AG04449 (cell line): ENCODE data around the gene DPP9.
"Not testable (repeated sequence)": the region's sequence is repeated elsewhere in the genome, so short reads cannot be mapped to it uniquely, and the experiment has no call there.

ENCODE experiments used
- CTCF ChIA-PET: fragments of 350-600 bp; formaldehyde crosslinking; extraction: SDS; loops from one replicate; lab custom pipeline; 2021; ENCODE audit warnings: antibody characterized with exemption; lab: Yijun Ruan, JAX
- POLR2A ChIA-PET: fragments of 400-600, 350-600 bp; formaldehyde crosslinking; extraction: SDS; loops from one replicate; lab custom pipeline; 2020; ENCODE audit warnings: antibody characterized with exemption, inconsistent platforms; lab: Yijun Ruan, JAX
- DNase-seq: peaks from one replicate; pipeline ENCODE4 v3.0.0-alpha.2; 2010; ENCODE audit warnings: low read depth, low spot score
- H3K4me3 ChIP-seq: 2 replicates; pipeline ENCODE4 v1.5.1; 2011; ENCODE audit warnings: low read depth, mild to moderate bottlenecking, control low read depth, low read length
- TF ChIP-seq, protein P1 (sequence below): IDR thresholded peaks from one replicate; pipeline ENCODE4 v1.5.1; 2011; ENCODE audit warnings: mild to moderate bottlenecking, moderate library complexity, low read length, control low read depth, inconsistent platforms; ENCODE audit not compliant: insufficient read depth; ENCODE audit errors: missing control alignments

DPP9 gene

DNA sequence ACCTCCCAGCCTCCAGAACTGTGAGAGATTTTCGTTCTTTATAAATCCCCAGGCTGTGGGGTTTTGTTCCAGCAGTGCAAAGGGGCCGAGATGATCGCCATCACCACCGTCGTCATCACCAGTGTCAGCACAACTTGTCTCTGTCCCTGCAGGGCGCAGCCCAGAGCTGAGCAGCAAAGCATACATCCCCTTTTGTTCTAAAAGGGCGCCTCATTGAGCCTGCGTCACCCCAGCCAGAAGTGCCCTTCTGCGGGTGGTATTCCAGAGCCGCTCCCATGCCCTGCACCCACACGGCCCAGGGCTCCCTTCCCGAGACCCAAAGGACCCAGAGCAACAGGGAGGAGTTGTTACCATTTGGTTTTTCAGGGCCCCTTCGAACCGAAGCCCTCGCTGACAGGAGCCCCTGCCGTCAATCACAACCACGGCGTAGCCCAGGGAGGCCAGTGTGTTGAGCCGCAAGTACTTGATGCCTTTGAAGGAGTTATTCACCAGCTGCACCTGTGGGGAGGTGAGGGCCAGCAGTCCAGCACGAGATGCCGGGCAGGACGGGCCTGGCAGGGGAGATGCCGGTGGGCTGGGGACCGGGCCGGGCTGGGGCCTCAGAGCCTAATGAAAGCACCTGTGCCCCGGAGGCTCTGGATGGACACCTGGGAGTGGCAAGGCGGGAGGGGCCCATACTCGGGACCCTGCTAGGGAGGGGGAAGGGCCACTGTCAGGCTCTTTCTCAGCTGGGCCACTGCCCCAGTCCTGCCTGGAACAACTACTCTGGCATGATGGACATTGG lies 39.1 kb downstream of the DPP9 start:
- H3K4me3 ChIP-seq, result no peak overlapping the region
- POLR2A ChIA-PET, result no interaction called here
- CTCF ChIA-PET, result interaction anchor here (1.0 kb wide), 1 partner anchor 17 kb away, joined by 3 read pairs; no protein-coding TSS in a partner anchor
- TF ChIP-seq, protein P1, sequence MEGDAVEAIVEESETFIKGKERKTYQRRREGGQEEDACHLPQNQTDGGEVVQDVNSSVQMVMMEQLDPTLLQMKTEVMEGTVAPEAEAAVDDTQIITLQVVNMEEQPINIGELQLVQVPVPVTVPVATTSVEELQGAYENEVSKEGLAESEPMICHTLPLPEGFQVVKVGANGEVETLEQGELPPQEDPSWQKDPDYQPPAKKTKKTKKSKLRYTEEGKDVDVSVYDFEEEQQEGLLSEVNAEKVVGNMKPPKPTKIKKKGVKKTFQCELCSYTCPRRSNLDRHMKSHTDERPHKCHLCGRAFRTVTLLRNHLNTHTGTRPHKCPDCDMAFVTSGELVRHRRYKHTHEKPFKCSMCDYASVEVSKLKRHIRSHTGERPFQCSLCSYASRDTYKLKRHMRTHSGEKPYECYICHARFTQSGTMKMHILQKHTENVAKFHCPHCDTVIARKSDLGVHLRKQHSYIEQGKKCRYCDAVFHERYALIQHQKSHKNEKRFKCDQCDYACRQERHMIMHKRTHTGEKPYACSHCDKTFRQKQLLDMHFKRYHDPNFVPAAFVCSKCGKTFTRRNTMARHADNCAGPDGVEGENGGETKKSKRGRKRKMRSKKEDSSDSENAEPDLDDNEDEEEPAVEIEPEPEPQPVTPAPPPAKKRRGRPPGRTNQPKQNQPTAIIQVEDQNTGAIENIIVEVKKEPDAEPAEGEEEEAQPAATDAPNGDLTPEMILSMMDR, result no peak
- no peak for DNase-seq

DNA sequence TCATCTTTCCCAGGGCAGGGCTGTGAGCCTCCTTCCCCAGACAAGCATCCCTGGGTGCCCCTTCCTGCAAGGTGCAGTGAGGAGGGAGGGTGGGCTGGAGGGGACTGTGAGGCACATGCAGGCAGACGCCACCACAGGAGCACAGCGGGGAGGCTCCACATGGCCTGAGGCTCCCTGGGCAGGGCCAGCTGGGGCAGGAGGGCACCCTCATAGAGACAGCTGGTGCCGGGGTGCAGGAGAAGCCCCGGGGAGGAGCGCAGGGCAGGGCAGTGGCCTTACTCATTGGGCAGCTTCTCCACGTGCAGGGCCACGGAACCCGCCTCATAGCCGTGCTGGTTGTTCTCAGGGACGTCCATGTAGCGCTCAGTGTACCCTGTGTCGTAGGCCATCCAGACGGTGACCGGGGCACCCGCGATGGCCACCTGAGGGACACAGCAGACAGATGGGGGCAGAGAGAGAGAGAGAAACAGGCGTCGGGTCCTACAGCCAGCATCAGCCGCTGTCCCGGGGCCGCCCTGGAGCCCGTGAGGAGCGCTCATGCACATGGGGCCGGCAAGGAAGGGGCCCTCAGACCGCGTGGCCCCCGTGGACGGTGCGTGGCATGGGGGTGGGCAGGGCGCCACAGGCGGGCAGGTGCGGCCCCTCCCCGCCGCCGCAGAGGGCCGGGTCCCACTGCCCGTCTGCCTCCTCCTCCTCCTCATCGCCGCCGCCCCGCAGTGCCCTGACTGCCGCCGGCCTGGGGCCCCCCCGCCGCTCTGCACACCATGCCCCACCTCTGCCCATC lies 41.0 kb downstream of the DPP9 start:
- ChIA-PET POLR2A (no interaction called here), CTCF (no interaction called here)
- TF ChIP-seq, protein P1, result no peak
- H3K4me3 ChIP-seq, result no peak overlapping the region
- DNase-seq, result no peak

DNA sequence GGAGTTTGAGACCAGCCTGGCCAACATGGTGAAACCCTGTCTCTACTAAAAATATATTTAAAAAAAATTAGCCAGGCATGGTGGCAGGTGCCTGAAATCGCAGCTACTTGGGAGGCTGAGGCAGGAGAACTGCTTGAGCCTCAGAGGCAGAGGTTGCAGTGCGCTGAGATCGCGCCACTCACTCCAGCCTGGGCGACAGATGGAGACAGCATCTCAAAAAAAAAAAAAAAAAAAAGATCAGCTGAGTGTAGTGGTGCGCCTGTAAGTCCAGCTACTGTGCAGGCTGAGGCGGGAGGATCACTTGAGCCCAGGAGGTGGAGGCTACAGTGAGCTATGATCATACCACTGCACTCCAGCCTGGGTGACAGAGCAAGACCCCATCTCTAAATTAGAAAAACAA lies 43.6 kb downstream of the DPP9 start:
- H3K4me3 ChIP-seq, CTCF ChIA-PET, DNase-seq, POLR2A ChIA-PET: not testable (repeated sequence)

DNA sequence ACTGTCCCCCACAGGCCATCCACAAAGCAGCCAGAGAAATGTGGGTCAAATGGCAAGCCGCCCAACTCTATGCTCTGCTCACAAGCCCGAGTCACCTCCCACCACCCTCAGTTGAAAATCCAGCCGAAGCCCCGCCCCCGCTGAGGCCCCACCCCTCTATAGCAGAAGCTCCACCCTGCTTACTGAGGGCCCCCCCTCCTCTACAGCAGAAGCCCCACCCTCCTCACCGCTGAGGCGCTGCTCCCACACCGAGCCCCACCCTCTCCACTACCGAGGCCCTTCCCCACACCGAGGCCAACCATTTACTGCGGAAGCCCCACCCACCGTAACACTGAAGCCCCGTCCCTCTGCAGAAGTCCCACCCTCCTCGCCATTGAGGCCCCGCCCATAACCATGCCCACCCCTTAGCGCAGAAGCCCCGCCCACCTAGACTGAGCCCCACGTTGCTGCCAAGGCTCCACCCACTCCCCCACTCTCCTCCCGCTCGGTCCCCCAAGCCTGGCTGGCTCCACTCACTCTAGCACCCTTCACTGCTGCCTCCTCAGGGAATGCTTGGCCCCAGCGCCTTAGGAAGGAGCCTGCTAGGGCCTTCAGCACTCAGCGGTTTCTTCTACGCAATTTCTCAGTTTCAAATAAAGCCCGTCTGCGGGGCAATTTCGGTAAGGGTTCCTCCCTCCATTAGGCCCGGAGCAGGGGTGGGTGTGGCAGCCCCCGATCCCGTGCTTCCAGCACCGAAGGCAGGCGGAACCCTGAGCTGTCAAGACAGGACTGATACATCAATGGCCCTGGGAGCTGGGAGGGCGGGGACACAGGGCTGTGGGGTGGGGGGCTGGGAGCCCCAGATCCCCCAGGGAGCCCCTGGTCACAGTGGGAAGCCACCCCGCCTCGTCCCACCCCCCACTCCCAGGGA lies 44.5 kb downstream of the DPP9 start:
- no peak for DNase-seq
- ChIA-PET CTCF (no interaction called here), POLR2A (no interaction called here)
- H3K4me3 ChIP-seq, result no peak overlapping the region
- TF ChIP-seq, protein P1, result no peak

DNA sequence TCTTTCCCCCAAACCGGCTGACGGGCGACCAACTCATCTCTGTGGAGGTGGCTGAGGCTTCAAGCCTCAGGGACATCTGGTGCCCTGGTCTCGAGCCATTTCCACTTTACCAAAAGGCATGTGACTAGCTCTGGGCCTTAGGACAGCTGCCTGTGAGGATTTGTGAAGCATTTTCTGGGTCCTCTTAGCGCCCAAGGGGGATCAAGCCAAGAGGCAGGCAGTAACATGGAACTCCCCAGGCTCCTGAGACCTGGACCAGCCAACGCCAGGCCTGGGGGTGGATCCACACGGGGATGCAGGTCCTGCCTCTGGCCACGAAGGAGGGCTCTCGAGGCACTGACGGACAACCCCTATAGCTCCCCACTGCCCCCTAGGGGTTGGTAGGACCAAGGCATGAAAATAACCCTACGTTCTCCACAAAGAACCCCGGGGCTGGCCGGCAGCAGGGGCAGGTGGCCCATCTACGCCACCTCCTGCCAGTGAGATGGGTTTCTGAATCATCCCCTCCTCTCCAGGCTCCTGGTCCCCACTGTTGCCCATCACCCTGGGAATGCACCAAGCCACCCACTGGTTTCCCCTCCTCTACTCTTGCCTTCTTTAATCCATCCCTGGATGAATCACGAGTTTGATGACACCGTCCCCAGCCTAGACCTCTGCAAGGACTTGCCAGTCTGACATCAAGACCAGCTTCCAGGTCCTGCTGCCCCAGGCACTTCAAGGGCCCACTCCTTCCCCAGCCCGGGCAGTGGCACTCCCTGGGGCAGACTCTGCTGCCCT lies 46.5 kb downstream of the DPP9 start:
- TF ChIP-seq, protein P1, result peak; percentile 24
- POLR2A ChIA-PET, result no interaction called here
- CTCF ChIA-PET, result interaction anchor here (1.1 to 1.8 kb wide), 4 partner anchors 9 to 18 kb away, joined by 5 to 8 read pairs (median 6); no protein-coding TSS in a partner anchor
- H3K4me3 ChIP-seq, result no peak overlapping the region
- DNase-seq, result no peak

DNA sequence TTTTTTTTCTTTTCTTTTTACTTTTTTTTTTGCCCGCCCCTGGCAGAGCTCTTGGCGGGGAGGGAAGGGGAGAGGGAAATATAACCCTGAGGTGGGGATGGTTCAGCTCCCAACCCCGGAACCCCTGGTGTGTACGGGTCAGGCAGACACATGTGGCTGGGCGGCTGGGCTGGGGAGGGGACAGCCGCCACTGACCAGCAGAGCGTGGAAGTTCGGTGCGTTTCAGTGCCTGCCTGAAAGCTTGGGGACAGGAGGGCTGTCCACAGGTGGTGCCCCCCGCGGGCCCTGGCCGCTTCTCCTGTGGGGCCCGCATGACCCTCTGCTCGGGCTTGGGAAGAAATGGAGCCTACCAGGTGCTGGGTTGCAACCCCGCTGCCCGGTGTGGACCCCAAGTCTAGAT lies 48.3 kb downstream of the DPP9 start:
- ChIA-PET CTCF (no interaction called here), POLR2A (no interaction called here)
- DNase-seq, result no peak
- TF ChIP-seq, protein P1, result no peak
- H3K4me3 ChIP-seq, result no peak overlapping the region
